M059J (cell line): ENCODE data around the gene ZNF446. TPM values are rescaled to one million over a fixed set of nuclear protein-coding genes. Genes with fewer than 3 reads are reported as not detected.

Experiments used
- DNase-seq: peaks from one replicate; pipeline ENCODE4 v3.0.0-alpha.2; 2012; ENCODE audit warnings: low read depth
- total RNA-seq: library from RNA; depleted of rRNA; stranded (reverse); fragments of >200 nt; shearing (Covaris generic); gene quantifications from 2 replicates; pipeline ENCODE4 v1.2.3, GENCODE V29; 2014; rRNA removed

The ZNF446 gene
- total RNA-seq, 1 experiment from 2014 or later: 10.9 TPM

- no peak for DNase-seq
Measured at GRCh38 chr19:58522709-58523108, 46.6 kb downstream of the ZNF446 start.

- DNase-seq: no peak
Measured at GRCh38 chr19:58529405-58529804, 53.3 kb downstream of the ZNF446 start.

Other genes starting within 250 kb of the ZNF446 start
- gene ZNF544, start 247.4 kb upstream of the ZNF446 start, total RNA-seq: 47.3 and 65.4 TPM in 2 replicates
- 3.7 and 7.1 TPM in 2 replicates for gene ZNF8, start 197.4 kb upstream of the ZNF446 start, total RNA-seq
- 90.1 and 122 TPM in 2 replicates for gene ERVK3-1, start 171.0 kb upstream of the ZNF446 start, total RNA-seq
- 2.2 and 3.6 TPM in 2 replicates for gene ZSCAN22, start 149.4 kb upstream of the ZNF446 start, total RNA-seq
- 67.3 and 68.9 TPM in 2 replicates for gene A1BG, start 122.9 kb upstream of the ZNF446 start, total RNA-seq
- 0.54 and 1.5 TPM in 2 replicates for gene ZNF497, start 113.6 kb upstream of the ZNF446 start, total RNA-seq
- gene ZNF837, start 95.3 kb upstream of the ZNF446 start, total RNA-seq: 0.34 and 3.4 TPM in 2 replicates
- gene RPS5, start 89.1 kb upstream of the ZNF446 start, total RNA-seq: 1,319 and 1,664 TPM in 2 replicates
- gene RNF225, start 80.7 kb upstream of the ZNF446 start, total RNA-seq: not detected in 2 replicates
- gene ZNF584, start 67.7 kb upstream of the ZNF446 start, total RNA-seq: 11.6 and 14.2 TPM in 2 replicates
- 4.8 and 4.9 TPM in 2 replicates for gene ZNF132, start 36.2 kb upstream of the ZNF446 start, total RNA-seq
- gene ZNF324B, start 24.7 kb upstream of the ZNF446 start, total RNA-seq: 6.6 and 16.3 TPM in 2 replicates
- 10.3 and 15.7 TPM in 2 replicates for gene ZNF324, start 9.3 kb upstream of the ZNF446 start, total RNA-seq
- gene SLC27A5, start 35.6 kb downstream of the ZNF446 start, total RNA-seq: 4.1 and 5.2 TPM in 2 replicates
- gene ZBTB45, start 43.5 kb downstream of the ZNF446 start, total RNA-seq: 5.8 and 9.7 TPM in 2 replicates
- gene TRIM28, start 67.7 kb downstream of the ZNF446 start, total RNA-seq: 262 and 359 TPM in 2 replicates
- 136 and 147 TPM in 2 replicates for gene CHMP2A, start 78.8 kb downstream of the ZNF446 start, total RNA-seq
- 99.7 and 113 TPM in 2 replicates for gene UBE2M, start 82.3 kb downstream of the ZNF446 start, total RNA-seq
- 5.9 and 10.3 TPM in 2 replicates for gene MZF1, start 97.0 kb downstream of the ZNF446 start, total RNA-seq